Adrenal gland (tissue), 5 donors: ENCODE results near the gene KDM4C.

Experiments used
- CTCF ChIP-seq, 6 experiments: fragments of 450-650 bp in 4 of 6; fragments of 200-600 bp in 2 of 6; sonication (generic) in 1 of 6; IDR thresholded peaks; 1 replicate in 5 of 6; 2 replicates in 1 of 6; pipeline versions ENCODE4 v1.5.1 to v1.8.0; 2016 to 2021; ENCODE audit warnings: antibody characterized with exemption in 6 of 6, mild to moderate bottlenecking in 2 of 6, moderate library complexity in 1 of 6
- POLR2A ChIP-seq, 2 donors: fragments of 450-650 bp; IDR thresholded peaks; one replicate each; pipeline ENCODE4 v1.6.1; 2017; ENCODE audit warnings: antibody characterized with exemption in 2 of 2, mild to moderate bottlenecking in 2 of 2, moderate library complexity in 1 of 2
- donor health status: DM: no; HTN: no; CAD: no.

GRCh38 chr9:6802926-6803325 is 45.2 kb downstream of the KDM4C start:
- TF ChIP-seq CTCF (IDR thresholded peaks at IDR 0.05): no peak
- TF ChIP-seq POLR2A (IDR thresholded peaks at IDR 0.05): no peak
